HepG2 (cell line): Measurements from ENCODE around the gene EFNA4. TPM values are rescaled to one million over a fixed set of nuclear protein-coding genes. Genes with fewer than 3 reads are reported as not detected.

Experiments used
- HOXA5 ChIP-seq: sonication (generic); formaldehyde crosslinking; IDR thresholded peaks from 2 replicates; pipeline ENCODE4 v1.4.0; 2020; ENCODE audit warnings: missing genetic modification reagents
- JUND ChIP-seq: sonication (generic); formaldehyde crosslinking; IDR thresholded peaks from 2 replicates; pipeline ENCODE4 v1.8.0; 2022; ENCODE audit warnings: mild to moderate bottlenecking, missing genetic modification reagents
- KLF6 ChIP-seq: IDR thresholded peaks from 2 replicates; pipeline ENCODE4 v1.8.0; 2016; ENCODE audit warnings: missing biosample characterization, missing genetic modification reagents
- MTA3 ChIP-seq: sonication (generic); formaldehyde crosslinking; IDR thresholded peaks from 2 replicates; pipeline ENCODE4 v1.4.0; 2020; ENCODE audit warnings: missing genetic modification reagents
- NR3C1 ChIP-seq: sonication (generic); formaldehyde crosslinking; IDR thresholded peaks from 2 replicates; pipeline ENCODE4 v1.4.0; 2020; ENCODE audit warnings: missing genetic modification reagents
- PITX1 ChIP-seq: sonication (generic); formaldehyde crosslinking; IDR thresholded peaks from 2 replicates; pipeline ENCODE4 v1.5.1; 2020; ENCODE audit warnings: mild to moderate bottlenecking, missing genetic modification reagents
- PLRG1 ChIP-seq: fragments of 450-650 bp; conservative IDR thresholded peaks from 2 replicates; pipeline ENCODE4 v1.6.1; 2016
- TAF15 ChIP-seq: fragments of 200-400 bp; formaldehyde crosslinking; IDR thresholded peaks from one replicate; pipeline ENCODE4 v1.6.1; 2018; ENCODE audit warnings: mild to moderate bottlenecking, low read depth, low read length; ENCODE audit not compliant: poor library complexity, severe bottlenecking
- WIZ ChIP-seq: sonication (generic); formaldehyde crosslinking; IDR thresholded peaks from 2 replicates; pipeline ENCODE4 v1.5.1; 2020; ENCODE audit warnings: mild to moderate bottlenecking, missing genetic modification reagents
- ZNF326 ChIP-seq: sonication (generic); formaldehyde crosslinking; IDR thresholded peaks from 2 replicates; pipeline ENCODE4 v1.4.0; 2020; ENCODE audit warnings: missing genetic modification reagents, borderline replicate concordance
- ZNF34 ChIP-seq: sonication (generic); formaldehyde crosslinking; IDR thresholded peaks from 2 replicates; pipeline ENCODE4 v1.4.0; 2020; ENCODE audit warnings: mild to moderate bottlenecking, missing genetic modification reagents, borderline replicate concordance
- ZNF350 ChIP-seq: sonication (generic); formaldehyde crosslinking; IDR thresholded peaks from 2 replicates; pipeline ENCODE4 v1.4.0; 2020; ENCODE audit warnings: mild to moderate bottlenecking, low read depth, missing genetic modification reagents, borderline replicate concordance
- ZNF510 ChIP-seq: sonication (generic); formaldehyde crosslinking; IDR thresholded peaks from 2 replicates; pipeline ENCODE4 v1.4.0; 2020; ENCODE audit warnings: low read depth, mild to moderate bottlenecking, missing genetic modification reagents
- ZNF720 ChIP-seq: sonication (generic); formaldehyde crosslinking; IDR thresholded peaks from 2 replicates; pipeline ENCODE4 v1.4.0; 2020; ENCODE audit warnings: missing genetic modification reagents
- polyA plus RNA-seq, 8 experiments: library from polyadenylated mRNA; depleted of rRNA in 3 of 8; stranded (reverse) in 7 of 8; unstranded in 1 of 8; fragments of >200 nt; fragmentation: Illumina TruSeq in 4 of 8; extraction: Trizol in 4 of 8; gene quantifications; 2 replicates each; pipeline versions ENCODE4 v1.2.1 to v1.2.3, GENCODE V29; 2011 to 2016; ENCODE audit warnings: low read depth in 4 of 8, missing spikeins in 1 of 8, mixed read lengths in 1 of 8; ENCODE audit not compliant: insufficient read depth in 1 of 8
- total RNA-seq, 5 experiments: library from RNA; depleted of rRNA; stranded (reverse); fragments of >200 nt; fragmentation: Illumina TruSeq; extraction: Trizol; gene quantifications; 2 replicates each; pipeline ENCODE4 v1.2.3, GENCODE V29; 2016; ENCODE audit warnings: low read depth in 1 of 5
- TF ChIP-seq, protein P1 (sequence below): sonication (generic); formaldehyde crosslinking; IDR thresholded peaks from 2 replicates; pipeline ENCODE4 v1.4.0; 2020; ENCODE audit warnings: missing genetic modification reagents, borderline replicate concordance
- TF ChIP-seq, protein P2 (sequence below): IDR thresholded peaks from 2 replicates; pipeline ENCODE4 v1.6.1; 2016; ENCODE audit warnings: missing compliant biosample characterization, missing genetic modification reagents, borderline replicate concordance
- TF ChIP-seq, protein P3 (sequence below): sonication (generic); formaldehyde crosslinking; IDR thresholded peaks from 2 replicates; pipeline ENCODE4 v1.8.1; 2023; ENCODE audit warnings: mild to moderate bottlenecking, missing genetic modification reagents
- TF ChIP-seq, protein P4 (sequence below): sonication (generic); formaldehyde crosslinking; conservative IDR thresholded peaks from 2 replicates; pipeline ENCODE4 v1.4.0; 2020; ENCODE audit warnings: mild to moderate bottlenecking, missing genetic modification reagents, moderate library complexity
- TF ChIP-seq, protein P5 (sequence below): sonication (generic); formaldehyde crosslinking; IDR thresholded peaks from 2 replicates; pipeline ENCODE4 v1.4.0; 2020; ENCODE audit warnings: missing genetic modification reagents

Gene EFNA4
- total and polyA plus RNA-seq, 2 of the 13 experiments (the other 11 are each of a cell fraction or from before 2014, with no cell fraction given), result 12.0 to 17.2 TPM

DNA sequence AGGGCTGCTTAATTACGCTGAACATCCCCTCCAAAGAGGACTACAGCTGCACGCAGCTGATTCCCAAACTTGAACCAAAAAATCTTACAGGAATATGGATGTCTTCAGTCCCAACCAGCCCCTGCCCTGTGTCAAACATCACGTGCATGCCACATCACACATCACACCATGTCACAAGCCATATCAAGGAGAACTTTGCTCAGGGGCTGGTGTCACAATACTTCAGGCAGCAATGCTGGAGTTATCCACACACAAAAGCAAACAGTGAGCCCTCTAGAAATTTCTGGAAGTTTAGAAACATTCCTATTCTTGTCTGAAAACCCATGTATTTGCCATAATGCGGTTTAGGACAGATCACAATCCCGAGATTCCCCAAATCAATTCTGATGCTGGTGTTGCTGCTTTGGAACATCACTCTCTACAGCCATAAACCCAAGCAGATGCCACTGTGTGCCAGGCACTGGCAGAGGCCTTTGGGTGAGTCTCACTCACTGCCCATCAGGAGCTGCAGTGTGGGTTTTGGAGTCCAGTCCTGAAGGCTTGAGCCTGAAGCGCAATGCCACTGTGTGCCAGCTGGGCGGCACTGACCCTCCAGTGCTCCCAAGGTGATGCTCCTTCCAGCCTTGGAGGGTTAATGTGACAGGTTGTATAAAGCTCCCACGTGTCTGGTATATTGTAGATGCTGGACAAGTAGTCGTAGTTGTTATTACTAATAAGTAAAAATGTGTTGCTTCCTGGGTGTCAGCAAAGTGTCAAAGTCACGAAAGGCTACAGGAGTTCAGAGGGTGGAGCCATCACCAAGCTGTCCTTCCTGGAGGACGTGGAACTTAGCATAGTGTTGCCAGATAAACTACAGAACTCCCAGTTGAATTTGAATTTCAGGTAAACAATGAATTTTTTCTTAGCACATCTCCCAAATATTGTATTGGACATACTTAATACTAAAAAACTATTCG, 44.0 kb downstream of the EFNA4 start (continued):
- TF ChIP-seq, protein P1, sequence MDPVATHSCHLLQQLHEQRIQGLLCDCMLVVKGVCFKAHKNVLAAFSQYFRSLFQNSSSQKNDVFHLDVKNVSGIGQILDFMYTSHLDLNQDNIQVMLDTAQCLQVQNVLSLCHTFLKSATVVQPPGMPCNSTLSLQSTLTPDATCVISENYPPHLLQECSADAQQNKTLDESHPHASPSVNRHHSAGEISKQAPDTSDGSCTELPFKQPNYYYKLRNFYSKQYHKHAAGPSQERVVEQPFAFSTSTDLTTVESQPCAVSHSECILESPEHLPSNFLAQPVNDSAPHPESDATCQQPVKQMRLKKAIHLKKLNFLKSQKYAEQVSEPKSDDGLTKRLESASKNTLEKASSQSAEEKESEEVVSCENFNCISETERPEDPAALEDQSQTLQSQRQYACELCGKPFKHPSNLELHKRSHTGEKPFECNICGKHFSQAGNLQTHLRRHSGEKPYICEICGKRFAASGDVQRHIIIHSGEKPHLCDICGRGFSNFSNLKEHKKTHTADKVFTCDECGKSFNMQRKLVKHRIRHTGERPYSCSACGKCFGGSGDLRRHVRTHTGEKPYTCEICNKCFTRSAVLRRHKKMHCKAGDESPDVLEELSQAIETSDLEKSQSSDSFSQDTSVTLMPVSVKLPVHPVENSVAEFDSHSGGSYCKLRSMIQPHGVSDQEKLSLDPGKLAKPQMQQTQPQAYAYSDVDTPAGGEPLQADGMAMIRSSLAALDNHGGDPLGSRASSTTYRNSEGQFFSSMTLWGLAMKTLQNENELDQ (CRISPR knock-in tag), result no peak
- TF ChIP-seq NR3C1 (no peak), PLRG1 (no peak), TAF15 (no peak), PITX1 (CRISPR knock-in tag) (peak; percentile 30; the same call in 1 of the 2 replicates), WIZ (CRISPR knock-in tag) (no peak), ZNF34 (CRISPR knock-in tag) (no peak), ZNF350 (peak; percentile 42; the same call in 1 of the 2 replicates), HOXA5 (CRISPR knock-in tag) (peak; percentile 86; the same call in 1 of the 2 replicates), JUND (CRISPR knock-in tag) (no peak), ZNF720 (CRISPR knock-in tag) (no peak), MTA3 (no peak), KLF6 (CRISPR knock-in tag) (0 out of 2 replicates have a peak, but pooled peaks have one; percentile 40), ZNF326 (CRISPR knock-in tag) (no peak), ZNF510 (CRISPR knock-in tag) (no peak)
- TF ChIP-seq, protein P2, sequence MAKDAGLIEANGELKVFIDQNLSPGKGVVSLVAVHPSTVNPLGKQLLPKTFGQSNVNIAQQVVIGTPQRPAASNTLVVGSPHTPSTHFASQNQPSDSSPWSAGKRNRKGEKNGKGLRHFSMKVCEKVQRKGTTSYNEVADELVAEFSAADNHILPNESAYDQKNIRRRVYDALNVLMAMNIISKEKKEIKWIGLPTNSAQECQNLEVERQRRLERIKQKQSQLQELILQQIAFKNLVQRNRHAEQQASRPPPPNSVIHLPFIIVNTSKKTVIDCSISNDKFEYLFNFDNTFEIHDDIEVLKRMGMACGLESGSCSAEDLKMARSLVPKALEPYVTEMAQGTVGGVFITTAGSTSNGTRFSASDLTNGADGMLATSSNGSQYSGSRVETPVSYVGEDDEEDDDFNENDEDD (CRISPR knock-in tag), result peak; percentile 38; the same call in 1 of the 2 replicates
- TF ChIP-seq, protein P3, sequence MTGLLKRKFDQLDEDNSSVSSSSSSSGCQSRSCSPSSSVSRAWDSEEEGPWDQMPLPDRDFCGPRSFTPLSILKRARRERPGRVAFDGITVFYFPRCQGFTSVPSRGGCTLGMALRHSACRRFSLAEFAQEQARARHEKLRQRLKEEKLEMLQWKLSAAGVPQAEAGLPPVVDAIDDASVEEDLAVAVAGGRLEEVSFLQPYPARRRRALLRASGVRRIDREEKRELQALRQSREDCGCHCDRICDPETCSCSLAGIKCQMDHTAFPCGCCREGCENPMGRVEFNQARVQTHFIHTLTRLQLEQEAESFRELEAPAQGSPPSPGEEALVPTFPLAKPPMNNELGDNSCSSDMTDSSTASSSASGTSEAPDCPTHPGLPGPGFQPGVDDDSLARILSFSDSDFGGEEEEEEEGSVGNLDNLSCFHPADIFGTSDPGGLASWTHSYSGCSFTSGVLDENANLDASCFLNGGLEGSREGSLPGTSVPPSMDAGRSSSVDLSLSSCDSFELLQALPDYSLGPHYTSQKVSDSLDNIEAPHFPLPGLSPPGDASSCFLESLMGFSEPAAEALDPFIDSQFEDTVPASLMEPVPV (CRISPR knock-in tag), result no peak
- TF ChIP-seq, protein P4, sequence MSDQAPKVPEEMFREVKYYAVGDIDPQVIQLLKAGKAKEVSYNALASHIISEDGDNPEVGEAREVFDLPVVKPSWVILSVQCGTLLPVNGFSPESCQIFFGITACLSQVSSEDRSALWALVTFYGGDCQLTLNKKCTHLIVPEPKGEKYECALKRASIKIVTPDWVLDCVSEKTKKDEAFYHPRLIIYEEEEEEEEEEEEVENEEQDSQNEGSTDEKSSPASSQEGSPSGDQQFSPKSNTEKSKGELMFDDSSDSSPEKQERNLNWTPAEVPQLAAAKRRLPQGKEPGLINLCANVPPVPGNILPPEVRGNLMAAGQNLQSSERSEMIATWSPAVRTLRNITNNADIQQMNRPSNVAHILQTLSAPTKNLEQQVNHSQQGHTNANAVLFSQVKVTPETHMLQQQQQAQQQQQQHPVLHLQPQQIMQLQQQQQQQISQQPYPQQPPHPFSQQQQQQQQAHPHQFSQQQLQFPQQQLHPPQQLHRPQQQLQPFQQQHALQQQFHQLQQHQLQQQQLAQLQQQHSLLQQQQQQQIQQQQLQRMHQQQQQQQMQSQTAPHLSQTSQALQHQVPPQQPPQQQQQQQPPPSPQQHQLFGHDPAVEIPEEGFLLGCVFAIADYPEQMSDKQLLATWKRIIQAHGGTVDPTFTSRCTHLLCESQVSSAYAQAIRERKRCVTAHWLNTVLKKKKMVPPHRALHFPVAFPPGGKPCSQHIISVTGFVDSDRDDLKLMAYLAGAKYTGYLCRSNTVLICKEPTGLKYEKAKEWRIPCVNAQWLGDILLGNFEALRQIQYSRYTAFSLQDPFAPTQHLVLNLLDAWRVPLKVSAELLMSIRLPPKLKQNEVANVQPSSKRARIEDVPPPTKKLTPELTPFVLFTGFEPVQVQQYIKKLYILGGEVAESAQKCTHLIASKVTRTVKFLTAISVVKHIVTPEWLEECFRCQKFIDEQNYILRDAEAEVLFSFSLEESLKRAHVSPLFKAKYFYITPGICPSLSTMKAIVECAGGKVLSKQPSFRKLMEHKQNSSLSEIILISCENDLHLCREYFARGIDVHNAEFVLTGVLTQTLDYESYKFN, result peak; percentile 71
- TF ChIP-seq, protein P5, sequence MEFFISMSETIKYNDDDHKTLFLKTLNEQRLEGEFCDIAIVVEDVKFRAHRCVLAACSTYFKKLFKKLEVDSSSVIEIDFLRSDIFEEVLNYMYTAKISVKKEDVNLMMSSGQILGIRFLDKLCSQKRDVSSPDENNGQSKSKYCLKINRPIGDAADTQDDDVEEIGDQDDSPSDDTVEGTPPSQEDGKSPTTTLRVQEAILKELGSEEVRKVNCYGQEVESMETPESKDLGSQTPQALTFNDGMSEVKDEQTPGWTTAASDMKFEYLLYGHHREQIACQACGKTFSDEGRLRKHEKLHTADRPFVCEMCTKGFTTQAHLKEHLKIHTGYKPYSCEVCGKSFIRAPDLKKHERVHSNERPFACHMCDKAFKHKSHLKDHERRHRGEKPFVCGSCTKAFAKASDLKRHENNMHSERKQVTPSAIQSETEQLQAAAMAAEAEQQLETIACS (CRISPR knock-in tag), result no peak
